Panc1 (cell line): Measurements from ENCODE around the gene SPTA1. TPM values are rescaled to one million over a fixed set of nuclear protein-coding genes. Genes with fewer than 3 reads are reported as not detected.

Experiments used
- ATAC-seq: fragments of 200-7000 bp; cut with Tn5 transposase; 2 replicates; pipeline ENCODE4 v1.9.1; 2020; ENCODE audit warnings: mild to moderate bottlenecking, moderate library complexity
- BruUV-seq: library from RNA; stranded (reverse); fragments of 400-500 nt; replicated peaks from 2 replicates; lab custom pipeline; 2021; lab: Mats Ljungman, UMichigan
- CTCF ChIA-PET: fragments of 300-600 bp; sonication (Branson Sonifier 250); formaldehyde crosslinking; loops from one replicate; lab custom pipeline; 2022; ENCODE audit warnings: antibody characterized with exemption; lab: Charles Lee
- POLR2A ChIA-PET: fragments of 300-600 bp; sonication (Branson Sonifier 250); formaldehyde crosslinking; loops from one replicate; lab custom pipeline; 2022; ENCODE audit warnings: antibody characterized with exemption; lab: Charles Lee
- DNase-seq: peaks from one replicate; pipeline ENCODE4 v3.0.0-alpha.2; 2010; ENCODE audit warnings: low read depth, low spot score
- H3K27ac ChIP-seq: 2 replicates; pipeline ENCODE4 v1.5.1; 2011; ENCODE audit warnings: mild to moderate bottlenecking, low read length, inconsistent platforms
- H3K27me3 ChIP-seq: fragments of 200-500 bp; sonication (Bioruptor generic); 2 replicates; pipeline ENCODE4 v1.6.0; 2014; ENCODE audit warnings: low read length, inconsistent platforms; ENCODE audit not compliant: control insufficient read depth, insufficient read depth
- H3K36me3 ChIP-seq: fragments of 200-500 bp; sonication (Bioruptor generic); 2 replicates; pipeline ENCODE4 v1.5.1; 2014; ENCODE audit warnings: inconsistent platforms, mild to moderate bottlenecking, low read length, moderate library complexity; ENCODE audit not compliant: control insufficient read depth, insufficient read depth
- H3K4me1 ChIP-seq: 2 replicates; pipeline ENCODE4 v1.5.1; 2011; ENCODE audit warnings: inconsistent platforms, mild to moderate bottlenecking, low read length, moderate library complexity; ENCODE audit not compliant: control insufficient read depth, insufficient read depth
- H3K4me3 ChIP-seq, 2 experiments: 2 replicates each; pipeline ENCODE4 v1.5.1; 2011 to 2012; ENCODE audit warnings: low read depth in 2 of 2, low read length in 2 of 2, mild to moderate bottlenecking in 2 of 2, inconsistent platforms in 1 of 2, moderate library complexity in 1 of 2
- H3K9me3 ChIP-seq: fragments of 200-500 bp; sonication (Bioruptor generic); 2 replicates; pipeline ENCODE4 v1.5.1; 2014; ENCODE audit warnings: low read depth, mild to moderate bottlenecking, inconsistent platforms, low read length, moderate library complexity; ENCODE audit not compliant: control insufficient read depth, insufficient read depth
- POLR2AphosphoS5 ChIP-seq: IDR thresholded peaks from 2 replicates; pipeline ENCODE4 v1.6.1; 2012; ENCODE audit warnings: mild to moderate bottlenecking, low read depth, low read length, moderate library complexity
- SIN3A ChIP-seq: IDR thresholded peaks from 2 replicates; pipeline ENCODE4 v1.6.1; 2012; ENCODE audit warnings: low read depth, mild to moderate bottlenecking, low read length, moderate library complexity, borderline replicate concordance; ENCODE audit not compliant: insufficient read depth
- TCF7L2 ChIP-seq: IDR thresholded peaks from 2 replicates; pipeline ENCODE4 v1.6.1; 2011; ENCODE audit warnings: mild to moderate bottlenecking, low read depth, low read length, inconsistent platforms
- in situ Hi-C: cut with HindIII; loops from 2 replicates; pipeline ENCODE4 v1.10.0; 2016; ENCODE audit warnings: low sequenced_read_pairs, low pct_unique_long_range_greater_than_20kb
- intact Hi-C: fragments of 100-400 bp; cut with micrococcal nuclease; formaldehyde crosslinking; loops from one replicate; pipeline ENCODE4 v1.10.0; 2022; ENCODE audit not compliant: unreplicated experiment
- total RNA-seq: library from RNA; stranded (reverse); gene quantifications from one replicate; pipeline ENCODE4 v1.2.1, GENCODE V29; 2021; ENCODE audit not compliant: unreplicated experiment
- TF ChIP-seq, protein P1 (sequence below): fragments of 450-650 bp; IDR thresholded peaks from 2 replicates; pipeline ENCODE4 v1.5.1; 2017; ENCODE audit warnings: mild to moderate bottlenecking
- TF ChIP-seq, protein P2 (sequence below), 2 experiments: IDR thresholded peaks; 2 replicates each; pipeline ENCODE4 v1.6.1; 2011 to 2012; ENCODE audit warnings: low read depth in 2 of 2, control low read depth in 1 of 2, low read length in 1 of 2, mild to moderate bottlenecking in 1 of 2, moderate library complexity in 1 of 2; ENCODE audit not compliant: insufficient read depth in 1 of 2

SPTA1 gene
- total RNA-seq, 1 experiment from 2014 or later: not detected

GRCh38 chr1:158717344-158717743, 30.8 kb upstream of the SPTA1 start:
- Histone ChIP-seq H3K4me3 (no peak overlapping the region), H3K27me3 (no peaks in the 10 kb centered on the region), H3K36me3 (no peaks in the 10 kb centered on the region), H3K27ac (no peak overlapping the region), H3K4me1 (no peaks in the 10 kb centered on the region), H3K9me3 (no peaks in the 10 kb centered on the region)
- no peak for TF ChIP-seq SIN3A
- TF ChIP-seq, protein P1, sequence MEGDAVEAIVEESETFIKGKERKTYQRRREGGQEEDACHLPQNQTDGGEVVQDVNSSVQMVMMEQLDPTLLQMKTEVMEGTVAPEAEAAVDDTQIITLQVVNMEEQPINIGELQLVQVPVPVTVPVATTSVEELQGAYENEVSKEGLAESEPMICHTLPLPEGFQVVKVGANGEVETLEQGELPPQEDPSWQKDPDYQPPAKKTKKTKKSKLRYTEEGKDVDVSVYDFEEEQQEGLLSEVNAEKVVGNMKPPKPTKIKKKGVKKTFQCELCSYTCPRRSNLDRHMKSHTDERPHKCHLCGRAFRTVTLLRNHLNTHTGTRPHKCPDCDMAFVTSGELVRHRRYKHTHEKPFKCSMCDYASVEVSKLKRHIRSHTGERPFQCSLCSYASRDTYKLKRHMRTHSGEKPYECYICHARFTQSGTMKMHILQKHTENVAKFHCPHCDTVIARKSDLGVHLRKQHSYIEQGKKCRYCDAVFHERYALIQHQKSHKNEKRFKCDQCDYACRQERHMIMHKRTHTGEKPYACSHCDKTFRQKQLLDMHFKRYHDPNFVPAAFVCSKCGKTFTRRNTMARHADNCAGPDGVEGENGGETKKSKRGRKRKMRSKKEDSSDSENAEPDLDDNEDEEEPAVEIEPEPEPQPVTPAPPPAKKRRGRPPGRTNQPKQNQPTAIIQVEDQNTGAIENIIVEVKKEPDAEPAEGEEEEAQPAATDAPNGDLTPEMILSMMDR: no peak
- TF ChIP-seq, protein P2, sequence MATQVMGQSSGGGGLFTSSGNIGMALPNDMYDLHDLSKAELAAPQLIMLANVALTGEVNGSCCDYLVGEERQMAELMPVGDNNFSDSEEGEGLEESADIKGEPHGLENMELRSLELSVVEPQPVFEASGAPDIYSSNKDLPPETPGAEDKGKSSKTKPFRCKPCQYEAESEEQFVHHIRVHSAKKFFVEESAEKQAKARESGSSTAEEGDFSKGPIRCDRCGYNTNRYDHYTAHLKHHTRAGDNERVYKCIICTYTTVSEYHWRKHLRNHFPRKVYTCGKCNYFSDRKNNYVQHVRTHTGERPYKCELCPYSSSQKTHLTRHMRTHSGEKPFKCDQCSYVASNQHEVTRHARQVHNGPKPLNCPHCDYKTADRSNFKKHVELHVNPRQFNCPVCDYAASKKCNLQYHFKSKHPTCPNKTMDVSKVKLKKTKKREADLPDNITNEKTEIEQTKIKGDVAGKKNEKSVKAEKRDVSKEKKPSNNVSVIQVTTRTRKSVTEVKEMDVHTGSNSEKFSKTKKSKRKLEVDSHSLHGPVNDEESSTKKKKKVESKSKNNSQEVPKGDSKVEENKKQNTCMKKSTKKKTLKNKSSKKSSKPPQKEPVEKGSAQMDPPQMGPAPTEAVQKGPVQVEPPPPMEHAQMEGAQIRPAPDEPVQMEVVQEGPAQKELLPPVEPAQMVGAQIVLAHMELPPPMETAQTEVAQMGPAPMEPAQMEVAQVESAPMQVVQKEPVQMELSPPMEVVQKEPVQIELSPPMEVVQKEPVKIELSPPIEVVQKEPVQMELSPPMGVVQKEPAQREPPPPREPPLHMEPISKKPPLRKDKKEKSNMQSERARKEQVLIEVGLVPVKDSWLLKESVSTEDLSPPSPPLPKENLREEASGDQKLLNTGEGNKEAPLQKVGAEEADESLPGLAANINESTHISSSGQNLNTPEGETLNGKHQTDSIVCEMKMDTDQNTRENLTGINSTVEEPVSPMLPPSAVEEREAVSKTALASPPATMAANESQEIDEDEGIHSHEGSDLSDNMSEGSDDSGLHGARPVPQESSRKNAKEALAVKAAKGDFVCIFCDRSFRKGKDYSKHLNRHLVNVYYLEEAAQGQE (IDR thresholded peaks at IDR 0.05; ENCODE audit: insufficient read depth in 1 of 2, low read depth in 2 of 2, low read length in 1 of 2): no peak
- TF ChIP-seq POLR2AphosphoS5: no peak
- no peak for TF ChIP-seq TCF7L2
- CTCF ChIA-PET: no interaction called here
- intact Hi-C loops: no loop called here
- BruUV-seq: no TSS peak
- DNase-seq (no peak), ATAC-seq (no peak)
- in situ Hi-C loops: no loop called here
- POLR2A ChIA-PET: no interaction called here

DNA sequence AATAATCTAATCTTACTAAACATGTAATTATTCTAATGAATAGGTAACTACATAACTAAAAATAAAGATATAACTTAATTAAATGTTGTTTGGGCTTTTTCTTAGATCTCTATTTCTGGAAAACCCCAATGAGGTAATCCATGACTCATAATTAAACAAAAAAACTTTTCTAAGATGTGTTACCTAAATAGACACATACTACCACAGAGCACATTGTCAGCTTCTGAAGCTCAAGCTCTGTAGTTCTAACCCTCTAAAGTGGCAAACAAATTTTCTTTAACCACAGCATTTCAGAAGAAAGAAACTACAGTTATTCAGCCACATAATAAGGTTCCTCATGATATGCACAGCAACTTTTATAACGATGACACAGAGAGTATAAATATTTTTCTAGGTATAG, 29.8 kb upstream of the SPTA1 start:
- BruUV-seq: no TSS peak
- ChIA-PET POLR2A (no interaction called here), CTCF (no interaction called here)
- intact Hi-C loops (no loop called here), in situ Hi-C loops (no loop called here)
- no peak for DNase-seq
- Histone ChIP-seq H3K9me3 (no peaks in the 10 kb centered on the region), H3K4me3 (no peak overlapping the region), H3K4me1 (no peaks in the 10 kb centered on the region), H3K36me3 (no peaks in the 10 kb centered on the region), H3K27ac (no peak overlapping the region), H3K27me3 (no peaks in the 10 kb centered on the region)
- ATAC-seq: no peak
- TF ChIP-seq, protein P2 (IDR thresholded peaks at IDR 0.05; ENCODE audit: insufficient read depth in 1 of 2, low read depth in 2 of 2, low read length in 1 of 2): no peak
- no peak for TF ChIP-seq POLR2AphosphoS5
- no peak for TF ChIP-seq SIN3A
- TF ChIP-seq, protein P1: no peak
- TF ChIP-seq TCF7L2: no peak
